ENCODE data around the gene TUBB2A.

TUBB2A gene

DNA sequence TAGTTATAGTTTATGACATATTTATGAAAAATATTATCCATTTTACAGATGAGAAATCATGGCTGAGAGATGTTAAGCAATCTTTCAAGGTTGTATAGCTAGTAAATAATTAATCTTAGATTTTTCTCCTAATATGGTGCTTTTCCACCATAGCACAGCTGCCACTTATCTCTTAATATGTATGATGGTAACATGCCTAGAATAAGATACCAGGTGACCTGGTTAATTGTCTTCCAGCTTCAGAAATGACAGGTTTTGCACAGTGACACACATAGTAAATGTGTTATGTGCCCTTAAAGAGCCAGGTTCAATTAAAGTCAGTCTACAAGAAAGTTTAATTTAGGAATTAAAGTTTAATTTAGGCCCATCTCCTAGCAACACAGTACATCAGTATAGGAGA lies 14.8 kb downstream of the TUBB2A start:
- Histone ChIP-seq H3K79me1 (ENCODE audit: low read length) (no peaks in the 10 kb centered on the region), H3K4me1 (ENCODE audit: control insufficient read depth in 1 of 2, insufficient read depth in 2 of 2, low read length in 2 of 2) (no peaks in the 10 kb centered on the region), H2BK5ac (ENCODE audit: low read depth, low read length, poor library complexity) (no peak overlapping the region), H2AK5ac (ENCODE audit: low read length) (no peak overlapping the region), H3K4me3 (ENCODE audit: low read depth, low read length) (no peak overlapping the region), H3K27ac (ENCODE audit: low read depth, low read length) (no peak overlapping the region), H4K12ac (ENCODE audit: low read depth, low read length) (no peak overlapping the region), H3K27me3 (ENCODE audit: insufficient read depth, low read length) (no peaks in the 10 kb centered on the region), H2BK12ac (ENCODE audit: low read length) (no peak overlapping the region), H3K9me3 (ENCODE audit: insufficient read depth, low read depth, low read length) (no peaks in the 10 kb centered on the region), H3K79me2 (ENCODE audit: control insufficient read depth, insufficient read depth, low read length, poor library complexity) (no peaks in the 10 kb centered on the region), H3K4ac (ENCODE audit: low read depth, low read length) (no peak overlapping the region), H3K18ac (ENCODE audit: low read length) (no peak overlapping the region), H4K91ac (ENCODE audit: low read depth, low read length) (no peak overlapping the region), H3K9ac (ENCODE audit: low read length) (no peak overlapping the region), H4K8ac (ENCODE audit: low read depth, low read length) (no peak overlapping the region), H2BK120ac (ENCODE audit: insufficient read depth, low read length, poor library complexity) (no peak overlapping the region), H3K23ac (ENCODE audit: low read length) (no peak overlapping the region), H3K14ac (ENCODE audit: low read length) (no peak overlapping the region), H3K36me3 (ENCODE audit: control insufficient read depth in 1 of 2, insufficient read depth in 2 of 2, low read length in 2 of 2) (peaks cover 19 to 25% of the 10 kb centered on the region in 2 experiments), H2AFZ (ENCODE audit: insufficient read depth, low read length, poor library complexity) (no peak overlapping the region), H3K4me2 (ENCODE audit: low read length) (no peak overlapping the region)
- DNase-seq: no peak

DNA sequence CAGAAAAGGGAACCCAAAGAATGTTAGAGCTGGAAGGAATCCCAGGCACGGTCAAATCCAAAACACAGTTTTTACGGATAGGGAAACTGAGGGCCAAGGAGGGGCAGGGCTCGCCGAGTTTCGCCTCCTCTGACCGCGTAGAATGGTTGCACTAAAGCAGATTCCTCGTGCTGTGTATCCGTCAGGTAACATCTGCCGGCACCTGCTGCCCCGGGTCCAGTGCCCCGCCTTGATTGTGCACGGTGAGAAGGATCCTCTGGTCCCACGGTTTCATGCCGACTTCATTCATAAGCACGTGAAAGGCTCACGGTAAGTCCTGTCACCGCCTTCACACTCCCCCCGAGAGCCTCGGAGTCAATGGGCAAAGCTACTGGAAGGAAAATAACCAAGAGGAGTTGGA lies 17.1 kb downstream of the TUBB2A start:
- H3K4me3 ChIP-seq (ENCODE audit: low read depth, low read length): no peak overlapping the region
- no peak overlapping the region for H3K23ac ChIP-seq (ENCODE audit: low read length)
- no peak overlapping the region for H2AFZ ChIP-seq (ENCODE audit: insufficient read depth, low read length, poor library complexity)
- H2BK120ac ChIP-seq (ENCODE audit: insufficient read depth, low read length, poor library complexity): no peak overlapping the region
- no peaks in the 10 kb centered on the region for H3K4me1 ChIP-seq (ENCODE audit: control insufficient read depth in 1 of 2, insufficient read depth in 2 of 2, low read length in 2 of 2)
- no peak for DNase-seq
- no peak overlapping the region for H3K27ac ChIP-seq (ENCODE audit: low read depth, low read length)
- H3K27me3 ChIP-seq (ENCODE audit: insufficient read depth, low read length): no peaks in the 10 kb centered on the region
- H4K91ac ChIP-seq (ENCODE audit: low read depth, low read length): no peak overlapping the region
- H3K4ac ChIP-seq (ENCODE audit: low read depth, low read length): no peak overlapping the region
- H3K14ac ChIP-seq (ENCODE audit: low read length): no peak overlapping the region
- H3K9ac ChIP-seq (ENCODE audit: low read length): no peak overlapping the region
- no peaks in the 10 kb centered on the region for H3K9me3 ChIP-seq (ENCODE audit: insufficient read depth, low read depth, low read length)
- H3K18ac ChIP-seq (ENCODE audit: low read length): no peak overlapping the region
- peaks cover 25 to 38% of the 10 kb centered on the region in 2 experiments for H3K36me3 ChIP-seq (ENCODE audit: control insufficient read depth in 1 of 2, insufficient read depth in 2 of 2, low read length in 2 of 2)
- no peak overlapping the region for H2AK5ac ChIP-seq (ENCODE audit: low read length)
- no CpG with 5 or more reads among the region's 20 CpGs for WGBS (ENCODE audit: extremely low coverage, insufficient coverage, insufficient read length)
- H3K79me1 ChIP-seq (ENCODE audit: low read length): no peaks in the 10 kb centered on the region
- no peak overlapping the region for H2BK5ac ChIP-seq (ENCODE audit: low read depth, low read length, poor library complexity)
- no peak overlapping the region for H4K8ac ChIP-seq (ENCODE audit: low read depth, low read length)
- H4K12ac ChIP-seq (ENCODE audit: low read depth, low read length): no peak overlapping the region
- H3K79me2 ChIP-seq (ENCODE audit: control insufficient read depth, insufficient read depth, low read length, poor library complexity): no peaks in the 10 kb centered on the region
- H2BK12ac ChIP-seq (ENCODE audit: low read length): no peak overlapping the region
- H3K4me2 ChIP-seq (ENCODE audit: low read length): no peak overlapping the region

DNA sequence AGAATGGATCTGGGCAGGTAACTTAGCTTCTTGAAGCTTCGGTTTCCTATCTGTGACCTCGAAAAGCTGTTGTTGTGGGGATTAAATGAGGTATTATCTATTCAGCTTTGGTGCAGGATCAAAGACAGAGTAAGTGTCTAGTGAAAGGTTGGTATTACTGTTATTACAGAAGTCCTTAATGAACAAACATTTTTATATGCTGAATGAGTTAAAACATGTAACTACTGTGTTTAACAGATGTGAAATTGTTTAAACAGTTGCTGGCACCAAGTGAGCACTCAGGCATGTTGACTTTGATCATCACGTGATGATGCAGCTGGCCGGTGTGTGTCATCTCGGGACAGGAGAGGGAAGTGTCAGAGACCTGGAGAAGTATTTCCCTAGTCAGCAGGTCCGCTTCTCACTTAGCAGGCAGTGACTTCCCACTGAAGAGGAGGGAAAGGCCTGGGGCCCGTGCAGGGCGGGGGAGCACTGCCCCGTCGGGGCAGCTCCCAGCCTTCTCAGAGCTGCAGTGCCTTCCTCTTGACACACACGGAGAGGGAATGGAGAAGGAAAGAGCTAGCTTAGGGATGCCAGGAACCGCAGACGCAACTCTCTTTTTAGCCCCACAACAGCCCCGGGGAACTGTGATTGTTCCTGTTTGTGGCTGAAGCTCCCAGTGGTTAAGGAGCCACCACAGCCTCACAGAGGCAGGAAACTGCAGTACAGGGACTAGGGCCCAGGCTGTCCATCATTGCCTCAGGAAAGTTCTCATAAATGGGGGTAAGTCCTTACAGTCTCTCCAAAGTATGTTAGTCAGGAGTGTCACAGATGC lies 18.0 kb downstream of the TUBB2A start:
- Histone ChIP-seq H4K12ac (ENCODE audit: low read depth, low read length) (no peak overlapping the region), H3K27ac (ENCODE audit: low read depth, low read length) (no peak overlapping the region), H3K4me3 (ENCODE audit: low read depth, low read length) (no peak overlapping the region), H3K79me2 (ENCODE audit: control insufficient read depth, insufficient read depth, low read length, poor library complexity) (no peaks in the 10 kb centered on the region), H3K27me3 (ENCODE audit: insufficient read depth, low read length) (no peaks in the 10 kb centered on the region), H3K79me1 (ENCODE audit: low read length) (no peaks in the 10 kb centered on the region), H2BK5ac (ENCODE audit: low read depth, low read length, poor library complexity) (no peak overlapping the region), H3K4ac (ENCODE audit: low read depth, low read length) (no peak overlapping the region), H4K91ac (ENCODE audit: low read depth, low read length) (no peak overlapping the region), H2AFZ (ENCODE audit: insufficient read depth, low read length, poor library complexity) (no peak overlapping the region), H3K4me1 (ENCODE audit: control insufficient read depth in 1 of 2, insufficient read depth in 2 of 2, low read length in 2 of 2) (no peaks in the 10 kb centered on the region), H2AK5ac (ENCODE audit: low read length) (no peak overlapping the region), H2BK12ac (ENCODE audit: low read length) (no peak overlapping the region), H3K9ac (ENCODE audit: low read length) (no peak overlapping the region), H3K9me3 (ENCODE audit: insufficient read depth, low read depth, low read length) (no peaks in the 10 kb centered on the region), H3K18ac (ENCODE audit: low read length) (no peak overlapping the region), H3K36me3 (ENCODE audit: control insufficient read depth in 1 of 2, insufficient read depth in 2 of 2, low read length in 2 of 2) (peaks cover 21 to 38% of the 10 kb centered on the region in 2 experiments), H3K14ac (ENCODE audit: low read length) (no peak overlapping the region), H2BK120ac (ENCODE audit: insufficient read depth, low read length, poor library complexity) (no peak overlapping the region), H3K23ac (ENCODE audit: low read length) (no peak overlapping the region), H3K4me2 (ENCODE audit: low read length) (no peak overlapping the region), H4K8ac (ENCODE audit: low read depth, low read length) (no peak overlapping the region)
- DNase-seq: peak; percentile 79 to 87
- WGBS (ENCODE audit: extremely low coverage, insufficient coverage, insufficient read length): no CpG with 5 or more reads among the region's 14 CpGs

DNA sequence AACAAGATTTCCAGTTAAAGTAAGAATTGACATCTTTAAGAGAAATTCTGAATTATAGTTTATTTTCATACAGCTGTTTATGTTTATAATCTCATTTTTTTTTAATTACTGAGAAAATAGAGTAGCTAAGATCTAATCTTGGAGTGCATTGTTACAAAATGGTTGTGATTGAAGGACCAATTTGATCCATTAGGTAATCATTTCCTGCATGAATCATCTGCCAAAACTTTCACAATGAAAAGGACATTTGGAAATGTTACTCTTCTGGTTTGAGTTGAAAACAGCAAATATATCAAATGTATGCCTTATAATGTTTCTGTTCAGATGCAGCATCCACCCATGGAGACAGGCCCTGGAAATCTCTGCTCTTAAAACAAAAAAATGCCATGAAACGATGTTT lies 19.0 kb downstream of the TUBB2A start:
- Histone ChIP-seq H3K4me1 (ENCODE audit: control insufficient read depth in 1 of 2, insufficient read depth in 2 of 2, low read length in 2 of 2) (no peaks in the 10 kb centered on the region), H4K91ac (ENCODE audit: low read depth, low read length) (no peak overlapping the region), H3K27ac (ENCODE audit: low read depth, low read length) (no peak overlapping the region), H4K8ac (ENCODE audit: low read depth, low read length) (no peak overlapping the region), H2BK5ac (ENCODE audit: low read depth, low read length, poor library complexity) (no peak overlapping the region), H3K4me2 (ENCODE audit: low read length) (no peak overlapping the region), H3K9ac (ENCODE audit: low read length) (no peak overlapping the region), H3K23ac (ENCODE audit: low read length) (no peak overlapping the region), H3K4ac (ENCODE audit: low read depth, low read length) (no peak overlapping the region), H2AFZ (ENCODE audit: insufficient read depth, low read length, poor library complexity) (no peak overlapping the region), H2BK12ac (ENCODE audit: low read length) (no peak overlapping the region), H3K4me3 (ENCODE audit: low read depth, low read length) (no peak overlapping the region), H3K79me2 (ENCODE audit: control insufficient read depth, insufficient read depth, low read length, poor library complexity) (no peaks in the 10 kb centered on the region), H3K27me3 (ENCODE audit: insufficient read depth, low read length) (no peaks in the 10 kb centered on the region), H3K79me1 (ENCODE audit: low read length) (no peaks in the 10 kb centered on the region), H2AK5ac (ENCODE audit: low read length) (no peak overlapping the region), H3K18ac (ENCODE audit: low read length) (no peak overlapping the region), H3K36me3 (ENCODE audit: control insufficient read depth in 1 of 2, insufficient read depth in 2 of 2, low read length in 2 of 2) (peaks cover 21 to 35% of the 10 kb centered on the region in 2 experiments), H4K12ac (ENCODE audit: low read depth, low read length) (no peak overlapping the region), H3K14ac (ENCODE audit: low read length) (no peak overlapping the region), H3K9me3 (ENCODE audit: insufficient read depth, low read depth, low read length) (no peaks in the 10 kb centered on the region), H2BK120ac (ENCODE audit: insufficient read depth, low read length, poor library complexity) (no peak overlapping the region)
- peak in 1 of 2 donors; percentile 77 for DNase-seq
- WGBS (ENCODE audit: extremely low coverage, insufficient coverage, insufficient read length): no CpG with 5 or more reads among the region's 1 CpG

Data from trophoblast cell (in vitro differentiated cells and primary cell).